SU-DHL-6 (cell line): ENCODE data around the gene DUXA.

Experiments used
- H2AFZ ChIP-seq: fragments of 200-600 bp; sonication (generic); 2 replicates; pipeline ENCODE4 v1.6.1; 2014; ENCODE audit warnings: low read depth, mild to moderate bottlenecking, moderate library complexity, mixed read lengths, antibody characterized with exemption, low read length; ENCODE audit not compliant: severe bottlenecking
- H3F3A ChIP-seq: fragments of 200-600 bp; shearing (Covaris generic); 2 replicates; pipeline ENCODE4 v1.6.0; 2016; ENCODE audit warnings: antibody characterized with exemption, mild to moderate bottlenecking; ENCODE audit not compliant: insufficient read depth
- H3K27ac ChIP-seq: fragments of 200-600 bp; sonication (generic); 2 replicates; pipeline ENCODE4 v1.5.1; 2016; ENCODE audit warnings: low read depth, mild to moderate bottlenecking, low read length, moderate library complexity, mixed read lengths
- H3K27me3 ChIP-seq: fragments of 200-600 bp; sonication (generic), shearing (Covaris generic); 2 replicates; pipeline ENCODE4 v1.6.0; 2014; ENCODE audit warnings: mild to moderate bottlenecking, low read length
- H3K36me3 ChIP-seq: fragments of 200-600 bp; sonication (generic); 2 replicates; pipeline ENCODE4 v1.6.1; 2014; ENCODE audit warnings: mild to moderate bottlenecking, low read length, mixed read lengths
- H3K4me2 ChIP-seq: fragments of 300-600, 200-600 bp; shearing (Covaris generic), sonication (generic); 2 replicates; pipeline ENCODE4 v1.6.0; 2014; ENCODE audit warnings: low read length, low read depth, mild to moderate bottlenecking; ENCODE audit not compliant: poor library complexity, severe bottlenecking
- H3K4me3 ChIP-seq: fragments of 200-600 bp; sonication (generic); 2 replicates; pipeline ENCODE4 v1.5.1; 2014; ENCODE audit warnings: antibody characterized with exemption, low read length, mild to moderate bottlenecking, mixed read lengths; ENCODE audit not compliant: insufficient read depth, poor library complexity, severe bottlenecking
- H3K79me2 ChIP-seq: fragments of 200-600 bp; sonication (generic); 2 replicates; pipeline ENCODE4 v1.6.1; 2014; ENCODE audit warnings: mild to moderate bottlenecking, low read length, moderate library complexity; ENCODE audit not compliant: insufficient read depth
- H3K9ac ChIP-seq: fragments of 200-600 bp; sonication (generic); 2 replicates; pipeline ENCODE4 v1.7.0; 2014; ENCODE audit warnings: mild to moderate bottlenecking, low read length
- H3K9me2 ChIP-seq: fragments of 200-600 bp; sonication (generic); replicated peaks from 2 replicates; pipeline ENCODE4 v1.6.1; 2014; ENCODE audit warnings: low read length; ENCODE audit not compliant: insufficient read depth
- H3K9me3 ChIP-seq: fragments of 200-600 bp; sonication (generic); 2 replicates; pipeline ENCODE4 v1.6.1; 2014; ENCODE audit warnings: low read length, mixed read lengths; ENCODE audit not compliant: insufficient read depth
- H4K20me1 ChIP-seq: fragments of 200-600 bp; sonication (generic); 2 replicates; pipeline ENCODE4 v1.6.1; 2014; ENCODE audit warnings: low read depth, mild to moderate bottlenecking, antibody characterized with exemption, low read length, moderate library complexity, mixed read lengths
- EZH2phosphoT487 ChIP-seq: fragments of 200-600 bp; sonication (generic), shearing (Covaris generic); conservative IDR thresholded peaks from 2 replicates; pipeline ENCODE4 v1.6.1; 2018; ENCODE audit warnings: mild to moderate bottlenecking, antibody characterized with exemption, low read length, moderate library complexity, mixed read lengths
- TF ChIP-seq, protein P1 (sequence below): fragments of 200-600 bp; sonication (generic); IDR thresholded peaks from one replicate; pipeline ENCODE4 v1.5.1; 2017; ENCODE audit warnings: antibody characterized with exemption, mild to moderate bottlenecking, low read length, moderate library complexity; ENCODE audit not compliant: insufficient read depth, poor library complexity, severe bottlenecking

DUXA gene

DNA sequence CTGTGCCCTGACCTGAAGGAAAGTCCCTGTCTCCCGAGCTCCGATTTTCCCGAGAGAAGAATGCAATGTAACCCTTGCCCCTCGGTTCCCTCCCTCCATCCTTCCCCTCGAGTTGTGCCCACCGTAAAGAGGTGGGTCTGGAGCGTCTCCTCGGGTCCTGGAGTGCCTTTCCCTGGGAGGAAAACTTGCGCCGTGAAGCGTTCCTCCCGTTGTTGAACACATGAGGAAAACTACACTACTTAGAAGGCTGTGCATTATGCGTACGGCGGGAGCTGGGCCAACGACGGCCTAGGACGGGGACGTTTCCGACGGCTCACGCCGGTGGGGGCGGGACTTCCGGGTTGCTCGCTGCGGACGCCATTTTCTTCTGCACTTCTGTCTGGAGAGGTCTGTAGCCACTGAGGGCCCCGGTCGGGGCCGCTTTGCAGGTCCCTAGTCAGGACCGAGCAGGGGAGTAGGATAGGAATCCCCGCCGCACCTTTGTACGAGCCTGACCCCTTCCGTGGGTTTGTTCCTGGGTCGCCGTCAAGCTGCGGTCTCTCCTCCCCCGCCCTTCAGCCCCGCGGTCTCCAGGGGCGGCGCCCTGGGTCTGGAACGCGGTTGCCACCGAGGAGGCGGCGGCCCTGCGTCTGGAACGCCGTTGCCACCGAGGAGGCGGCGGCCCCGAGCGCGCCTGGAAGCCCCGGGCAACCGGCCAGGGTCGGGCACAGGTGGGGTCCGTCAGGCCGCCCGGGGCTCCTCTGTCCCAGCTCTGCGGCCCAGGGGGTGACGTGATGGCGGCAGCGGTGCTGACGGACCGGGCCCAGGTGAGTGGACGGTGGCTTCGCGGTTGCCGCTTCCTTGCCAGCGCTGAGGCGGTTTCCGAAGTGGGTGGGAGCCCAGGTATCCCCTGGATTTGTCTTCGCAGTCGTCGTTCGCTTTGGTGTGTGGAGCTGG is 24.1 kb upstream of the DUXA start, which contains the start of gene ZNF264:
Gene ZNF264, plus strand, starts transcription at position 360 of the 936 bp plus-strand sequence. Its CDS starts 414 bp downstream, at position 774.
- Histone ChIP-seq H3K27ac (no peak within 1 kb of the TSS), H3K27me3 (no peaks in the 10 kb centered on the region), H2AFZ (peak within 1 kb of the TSS; percentile 79), H3K4me3 (peak within 1 kb of the TSS; percentile 38), H3K79me2 (peaks cover 6% of the 10 kb centered on the region; the same call in 1 of the 2 replicates), H3K9me2 (no peaks in the 10 kb centered on the region), H3K9me3 (peaks cover 18% of the 10 kb centered on the region; the same call in 1 of the 2 replicates), H3F3A (no peaks in the 10 kb centered on the region), H3K4me2 (peak within 1 kb of the TSS; percentile 43), H4K20me1 (no peaks in the 10 kb centered on the region), H3K9ac (peak within 1 kb of the TSS; percentile 54), H3K36me3 (no peaks in the 10 kb centered on the region)
- TF ChIP-seq, protein P1, sequence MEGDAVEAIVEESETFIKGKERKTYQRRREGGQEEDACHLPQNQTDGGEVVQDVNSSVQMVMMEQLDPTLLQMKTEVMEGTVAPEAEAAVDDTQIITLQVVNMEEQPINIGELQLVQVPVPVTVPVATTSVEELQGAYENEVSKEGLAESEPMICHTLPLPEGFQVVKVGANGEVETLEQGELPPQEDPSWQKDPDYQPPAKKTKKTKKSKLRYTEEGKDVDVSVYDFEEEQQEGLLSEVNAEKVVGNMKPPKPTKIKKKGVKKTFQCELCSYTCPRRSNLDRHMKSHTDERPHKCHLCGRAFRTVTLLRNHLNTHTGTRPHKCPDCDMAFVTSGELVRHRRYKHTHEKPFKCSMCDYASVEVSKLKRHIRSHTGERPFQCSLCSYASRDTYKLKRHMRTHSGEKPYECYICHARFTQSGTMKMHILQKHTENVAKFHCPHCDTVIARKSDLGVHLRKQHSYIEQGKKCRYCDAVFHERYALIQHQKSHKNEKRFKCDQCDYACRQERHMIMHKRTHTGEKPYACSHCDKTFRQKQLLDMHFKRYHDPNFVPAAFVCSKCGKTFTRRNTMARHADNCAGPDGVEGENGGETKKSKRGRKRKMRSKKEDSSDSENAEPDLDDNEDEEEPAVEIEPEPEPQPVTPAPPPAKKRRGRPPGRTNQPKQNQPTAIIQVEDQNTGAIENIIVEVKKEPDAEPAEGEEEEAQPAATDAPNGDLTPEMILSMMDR, result no peak
- no peak for TF ChIP-seq EZH2phosphoT487

DNA sequence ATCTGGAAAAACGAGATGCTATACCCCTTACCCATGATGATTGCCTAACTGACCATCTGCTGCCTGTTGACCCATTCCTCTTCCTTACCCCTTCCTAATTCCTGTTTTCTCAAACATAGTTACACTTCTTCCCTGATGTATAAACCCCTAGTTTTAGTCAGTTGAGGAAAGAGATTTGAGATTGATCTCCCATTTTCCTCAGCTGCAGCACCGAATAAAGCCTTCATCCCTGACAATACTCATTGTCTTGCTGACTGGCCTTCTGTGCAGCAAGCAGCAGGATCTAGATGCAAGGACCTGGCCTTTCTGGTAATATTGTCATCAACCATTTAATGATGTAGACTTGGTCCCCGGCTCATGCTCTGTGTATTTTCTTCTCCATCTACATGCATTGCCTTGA is 23.0 kb upstream of the DUXA start:
- Histone ChIP-seq H3K4me3 (no peak overlapping the region), H3K9ac (no peak overlapping the region), H3K9me3 (peaks cover 18% of the 10 kb centered on the region; the same call in 1 of the 2 replicates), H3K27me3 (no peaks in the 10 kb centered on the region), H3K79me2 (peaks cover 6% of the 10 kb centered on the region; the same call in 1 of the 2 replicates), H2AFZ (no peak overlapping the region), H3K27ac (no peak overlapping the region), H4K20me1 (no peaks in the 10 kb centered on the region), H3K36me3 (no peaks in the 10 kb centered on the region), H3F3A (no peaks in the 10 kb centered on the region), H3K4me2 (no peak overlapping the region), H3K9me2 (no peaks in the 10 kb centered on the region)
- no peak for TF ChIP-seq EZH2phosphoT487

DNA sequence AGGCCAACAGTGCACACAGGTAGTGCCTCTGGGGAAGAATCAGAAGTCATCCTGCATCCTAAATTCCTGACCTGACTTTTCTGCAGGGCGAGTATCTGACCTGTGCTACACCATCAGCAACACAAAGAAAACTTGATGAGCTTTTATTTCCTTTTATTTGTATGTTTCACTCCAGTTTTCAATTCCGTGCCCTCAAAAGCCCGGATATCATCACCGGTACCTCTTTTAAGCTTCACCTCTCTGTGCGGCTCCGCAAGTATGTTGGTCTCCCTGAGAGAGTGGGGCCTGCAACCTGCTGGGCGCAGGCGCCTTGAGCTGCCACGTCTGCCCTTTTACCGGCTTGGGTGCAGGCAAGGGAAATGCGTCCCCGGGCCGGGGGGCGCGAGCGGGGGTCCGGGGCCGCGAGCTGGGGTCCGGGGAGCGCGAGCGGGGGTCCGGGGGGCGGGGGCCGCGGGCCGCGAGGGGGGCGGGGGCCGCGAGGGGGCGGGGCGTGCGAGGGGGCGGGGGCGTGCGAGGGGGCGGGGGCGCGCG is 4.3 kb upstream of the DUXA start:
- H3K9me2 ChIP-seq, result no peaks in the 10 kb centered on the region
- no peak overlapping the region for H3K4me3 ChIP-seq
- no peaks in the 10 kb centered on the region for H3K79me2 ChIP-seq
- no peak overlapping the region for H3K27ac ChIP-seq
- no peak for TF ChIP-seq EZH2phosphoT487
- TF ChIP-seq, protein P1, result no peak
- H4K20me1 ChIP-seq, result no peaks in the 10 kb centered on the region
- no peak overlapping the region for H3K4me2 ChIP-seq
- no peak overlapping the region for H2AFZ ChIP-seq
- no peaks in the 10 kb centered on the region for H3K36me3 ChIP-seq
- no peaks in the 10 kb centered on the region for H3K27me3 ChIP-seq
- no peaks in the 10 kb centered on the region for H3F3A ChIP-seq
- no peak overlapping the region for H3K9ac ChIP-seq
- no peaks in the 10 kb centered on the region for H3K9me3 ChIP-seq
